HK-2 (cell line): ENCODE results near the gene SLC39A7.
"Not testable (repeated sequence)": the region's sequence is repeated elsewhere in the genome, so short reads cannot be mapped to it uniquely, and the experiment has no call there.

Experiments used
- DNase-seq: peaks from one replicate; pipeline ENCODE4 v3.0.0-alpha.2; 2018; ENCODE audit not compliant: unreplicated experiment

SLC39A7 gene

GRCh38 chr6:33205191-33206026 lies 4.7 kb downstream of the SLC39A7 start:
- peak; percentile 92 for DNase-seq

- DNase-seq = no peak
Measured at GRCh38 chr6:33206027-33206863, 5.6 kb downstream of the SLC39A7 start.

GRCh38 chr6:33206864-33207551 lies 6.3 kb downstream of the SLC39A7 start:
- no peak for DNase-seq

DNA sequence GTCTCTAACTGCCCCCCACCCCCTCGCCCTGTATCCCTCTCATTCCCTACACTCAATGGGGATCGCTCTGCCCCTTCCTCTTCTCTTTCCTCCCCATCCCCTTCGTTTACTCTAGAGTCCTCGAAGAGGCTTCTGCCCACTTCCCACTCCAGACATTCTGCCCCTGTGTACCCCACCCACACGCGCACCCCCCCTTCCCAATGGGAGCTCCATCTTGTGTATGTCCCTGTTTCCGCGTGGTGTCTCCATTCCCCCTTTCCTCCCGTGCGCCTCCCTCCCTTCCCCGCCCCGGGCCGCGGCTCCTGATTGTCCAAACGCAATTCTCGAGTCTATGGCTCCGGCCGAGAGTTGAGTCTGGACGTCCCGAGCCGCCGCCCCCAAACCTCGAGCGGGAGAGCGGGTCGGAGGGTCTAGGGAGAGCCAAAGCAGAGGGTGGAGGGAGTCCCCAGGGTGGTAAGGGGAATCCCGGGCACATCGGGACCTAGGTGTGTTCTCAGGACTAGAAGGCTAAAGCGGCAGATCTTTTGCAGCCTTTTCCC lies 7.0 kb downstream of the SLC39A7 start:
- DNase-seq = peak; percentile 67

- DNase-seq = peak; percentile 80
Measured at GRCh38 chr6:33208091-33208967, 7.7 kb downstream of the SLC39A7 start, which contains the start of gene RING1. Gene RING1 (plus strand): TSS chr6:33208500. CDS start chr6:33208823, 323 bp downstream.

- no peak for DNase-seq
Measured at GRCh38 chr6:33209856-33210255, 9.2 kb downstream of the SLC39A7 start.

DNA sequence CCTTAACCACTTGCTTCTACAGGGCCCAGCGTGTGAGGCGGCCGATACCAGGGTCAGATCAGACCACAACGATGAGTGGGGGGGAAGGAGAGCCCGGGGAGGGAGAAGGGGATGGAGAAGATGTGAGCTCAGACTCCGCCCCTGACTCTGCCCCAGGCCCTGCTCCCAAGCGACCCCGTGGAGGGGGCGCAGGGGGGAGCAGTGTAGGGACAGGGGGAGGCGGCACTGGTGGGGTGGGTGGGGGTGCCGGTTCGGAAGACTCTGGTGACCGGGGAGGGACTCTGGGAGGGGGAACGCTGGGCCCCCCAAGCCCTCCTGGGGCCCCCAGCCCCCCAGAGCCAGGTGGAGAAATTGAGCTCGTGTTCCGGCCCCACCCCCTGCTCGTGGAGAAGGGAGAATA lies 10.5 kb downstream of the SLC39A7 start:
- no peak for DNase-seq

DNA sequence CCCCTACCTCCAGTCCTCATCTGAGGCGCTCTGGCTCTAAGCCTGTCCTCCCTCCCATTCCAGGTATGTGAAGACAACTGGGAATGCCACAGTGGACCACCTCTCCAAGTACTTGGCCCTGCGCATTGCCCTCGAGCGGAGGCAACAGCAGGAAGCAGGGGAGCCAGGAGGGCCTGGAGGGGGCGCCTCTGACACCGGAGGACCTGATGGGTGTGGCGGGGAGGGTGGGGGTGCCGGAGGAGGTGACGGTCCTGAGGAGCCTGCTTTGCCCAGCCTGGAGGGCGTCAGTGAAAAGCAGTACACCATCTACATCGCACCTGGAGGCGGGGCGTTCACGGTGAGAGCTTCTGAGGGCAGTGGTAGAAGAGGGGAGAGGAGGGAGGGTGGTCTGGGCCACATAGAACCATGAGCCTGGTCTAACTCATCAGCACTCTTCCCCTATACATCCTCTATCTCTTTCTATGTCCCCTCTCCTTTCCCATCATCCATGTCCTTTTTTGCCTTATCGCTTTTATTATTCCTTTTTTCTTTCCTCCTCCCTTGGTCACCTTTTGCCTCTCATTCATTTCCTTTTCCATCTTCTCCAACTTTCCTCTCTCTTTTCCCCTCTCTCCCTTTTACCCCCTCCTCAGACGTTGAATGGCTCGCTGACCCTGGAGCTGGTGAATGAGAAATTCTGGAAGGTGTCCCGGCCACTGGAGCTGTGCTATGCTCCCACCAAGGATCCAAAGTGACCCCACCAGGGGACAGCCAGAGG lies 11.2 kb downstream of the SLC39A7 start:
- DNase-seq = no peak

DNA sequence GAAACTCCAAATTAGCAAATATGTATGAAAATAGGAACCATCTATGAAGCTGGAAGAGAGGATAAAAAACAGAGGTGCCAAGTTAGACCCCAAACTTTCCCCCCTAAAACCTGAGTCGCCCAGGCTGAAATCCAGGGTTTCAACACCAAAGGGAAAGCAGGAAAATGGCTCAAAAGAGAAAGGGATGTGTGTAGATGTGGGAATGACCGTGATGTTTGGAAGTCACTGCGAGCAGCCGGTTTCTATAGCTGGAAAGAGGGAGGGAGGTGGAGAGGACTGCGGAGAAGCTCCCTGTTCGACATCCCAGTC lies 12.1 kb downstream of the SLC39A7 start:
- no peak for DNase-seq

GRCh38 chr6:33213166-33213988 lies 12.7 kb downstream of the SLC39A7 start:
- DNase-seq = no peak

DNA sequence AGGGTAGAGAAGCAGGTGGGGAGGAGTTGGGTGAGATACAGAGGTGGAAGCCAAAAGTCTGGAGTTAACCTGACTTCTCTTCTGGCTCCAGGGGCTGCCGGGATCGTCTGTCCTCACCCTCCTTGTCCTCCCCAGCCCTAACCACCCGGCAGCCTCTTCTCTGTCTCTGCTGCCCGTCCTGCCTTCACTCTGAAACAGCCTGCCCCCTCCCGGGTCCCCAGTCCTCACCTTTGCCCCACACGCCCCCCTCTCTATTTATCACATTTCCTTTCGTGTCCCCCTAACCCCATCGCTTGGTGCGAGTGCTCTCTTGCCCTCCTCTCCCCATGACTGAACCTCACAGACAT lies 13.3 kb downstream of the SLC39A7 start:
- DNase-seq = no peak

- DNase-seq = no peak
Measured at GRCh38 chr6:33215271-33216116, 14.8 kb downstream of the SLC39A7 start.

DNA sequence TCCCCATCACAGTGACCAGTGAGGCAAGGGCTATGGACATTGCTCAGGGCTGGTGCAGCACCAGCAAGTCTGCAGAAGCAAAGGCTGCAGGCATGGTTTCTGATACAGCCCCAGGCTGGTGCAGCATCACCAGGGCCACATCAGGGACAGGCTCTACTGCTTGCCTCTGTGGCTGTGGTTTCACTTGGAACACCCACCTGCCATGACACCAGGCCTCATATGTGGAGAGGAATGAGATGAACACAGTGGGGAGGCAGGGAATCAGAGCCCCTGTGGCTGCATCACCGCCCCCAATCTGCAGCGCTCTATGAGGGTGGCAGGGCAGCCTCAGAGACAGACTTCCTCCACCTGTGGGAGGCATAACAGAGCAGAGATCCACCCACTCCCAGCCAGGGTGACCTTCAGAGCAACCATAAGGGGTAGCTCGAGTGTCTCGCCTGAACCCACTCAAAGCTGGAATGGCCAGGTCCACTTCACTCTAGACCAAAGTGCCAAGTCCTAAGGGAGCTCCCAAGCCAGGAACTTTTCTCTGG lies 15.5 kb downstream of the SLC39A7 start:
- no peak for DNase-seq

GRCh38 chr6:33217246-33217645 lies 16.6 kb downstream of the SLC39A7 start:
- no peak for DNase-seq

- DNase-seq = no peak
Measured at GRCh38 chr6:33217681-33218080, 17.0 kb downstream of the SLC39A7 start.

- not testable (repeated sequence) for DNase-seq
Measured at GRCh38 chr6:33226503-33227120, 25.9 kb downstream of the SLC39A7 start.

GRCh38 chr6:33235221-33235634 lies 34.6 kb downstream of the SLC39A7 start:
- DNase-seq = no peak

DNA sequence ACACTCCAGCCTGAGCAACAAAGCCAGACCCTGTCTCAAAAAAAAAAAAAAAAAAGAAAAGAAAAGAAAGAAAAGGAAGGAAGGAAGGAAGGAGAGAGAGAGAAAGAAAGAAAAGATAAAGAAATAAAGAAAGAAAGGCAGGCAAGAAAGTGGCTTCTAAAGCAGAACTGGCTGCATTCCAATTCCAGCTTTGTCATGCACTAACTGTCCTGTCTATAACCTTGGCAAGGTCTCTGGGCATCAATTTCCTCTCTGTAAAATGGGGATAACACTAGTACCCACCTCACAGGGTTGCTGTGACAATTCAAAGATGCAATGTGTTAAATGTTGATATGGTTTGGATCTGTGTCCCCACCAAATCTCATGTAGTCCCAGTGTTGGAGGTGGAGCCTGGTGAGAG lies 35.7 kb downstream of the SLC39A7 start:
- no peak for DNase-seq
